Ovary (tissue), 3 donors: ENCODE results near the gene ZNF747.

Experiments
- CTCF ChIP-seq, 3 donors: fragments of 450-650 bp in 2 of 3; fragments of 200-600 bp in 1 of 3; IDR thresholded peaks; one replicate each; pipeline versions ENCODE4 v1.5.1 to v1.8.0; 2016 to 2022; ENCODE audit warnings: antibody characterized with exemption in 3 of 3, mild to moderate bottlenecking in 1 of 3
- EP300 ChIP-seq: sonication (generic); formaldehyde crosslinking; IDR thresholded peaks from one replicate; pipeline ENCODE4 v1.6.1; 2017; ENCODE audit warnings: antibody characterized with exemption
- POLR2A ChIP-seq: fragments of 450-650 bp; IDR thresholded peaks from one replicate; pipeline ENCODE4 v1.6.1; 2017; ENCODE audit warnings: antibody characterized with exemption, mild to moderate bottlenecking, moderate library complexity
- donor health status: DM: no; HTN: no; CAD: no.

- no peak for TF ChIP-seq EP300
- TF ChIP-seq CTCF (IDR thresholded peaks at IDR 0.05) = no peak
- TF ChIP-seq POLR2A = no peak
Observed at GRCh38 chr16:30533146-30533522, 1.5 kb downstream of the ZNF747 start.
